Cerebellar cortex (tissue), 1 donor: ENCODE results near the gene GRIA4.

Experiments used
- DNase-seq: peaks from one replicate; pipeline ENCODE4 v3.0.0-alpha.2; 2015; ENCODE audit warnings: low spot score

Gene GRIA4

DNA sequence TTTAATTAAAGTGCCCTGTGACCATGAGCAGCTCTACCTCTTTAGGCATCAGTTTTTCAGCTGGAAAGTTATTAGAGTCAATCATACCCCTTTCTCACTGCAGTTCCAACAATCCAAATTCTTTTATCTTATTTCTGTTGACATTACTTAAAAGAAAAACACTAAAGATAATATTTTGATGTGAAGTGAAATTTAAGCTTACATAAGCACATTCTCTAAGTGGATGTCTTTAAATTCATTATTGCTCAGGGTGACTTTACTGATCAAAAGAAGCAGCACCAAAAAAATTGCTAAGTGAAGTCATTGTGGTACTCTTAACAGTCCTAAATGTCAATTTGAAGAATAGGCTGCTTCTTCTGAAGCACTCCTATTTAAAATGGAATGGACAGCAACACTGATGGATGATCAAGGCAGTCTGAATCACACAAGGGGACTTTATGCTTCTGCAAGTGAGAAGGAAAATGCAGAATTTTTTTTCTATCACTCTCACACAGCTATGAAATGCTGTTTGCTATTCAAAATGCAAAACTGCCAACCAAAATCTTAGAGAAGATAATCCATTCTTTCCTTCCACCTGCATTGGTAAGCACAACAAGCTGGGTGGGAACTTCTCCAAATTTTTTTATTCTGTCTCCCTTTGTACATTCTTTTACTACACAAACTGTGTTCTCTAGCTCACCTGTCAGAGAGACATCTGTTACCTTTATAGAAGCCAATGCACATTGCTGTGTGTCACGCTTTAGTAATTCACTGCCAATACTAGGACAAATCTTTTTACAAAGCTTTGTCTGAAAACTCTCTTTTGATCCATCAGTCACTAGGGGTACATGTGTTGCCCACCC is 179.9 kb downstream of the GRIA4 start:
- DNase-seq: peak; percentile 89

- DNase-seq: peak; percentile 95
Measured at GRCh38 chr11:105790840-105791239, 181.0 kb downstream of the GRIA4 start.

DNA sequence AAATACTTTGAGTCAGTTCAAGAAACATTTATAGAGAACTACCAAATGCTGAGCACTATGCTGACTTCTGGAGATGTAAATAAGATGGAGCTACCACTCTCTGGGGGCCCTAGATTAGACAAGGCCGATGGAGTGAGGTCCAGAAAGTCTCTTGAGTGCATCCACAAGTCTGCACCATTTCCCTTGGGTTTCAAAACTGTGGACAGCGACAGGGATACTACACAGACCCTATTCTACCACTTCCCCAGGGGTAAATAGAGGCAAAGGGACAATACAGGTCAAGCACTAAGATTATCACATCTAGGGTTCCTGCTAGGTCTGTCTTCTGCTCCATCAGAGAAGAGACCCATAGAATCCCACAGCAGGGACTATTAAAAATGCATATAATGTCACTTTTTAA is 183.2 kb downstream of the GRIA4 start:
- no peak for DNase-seq

DNA sequence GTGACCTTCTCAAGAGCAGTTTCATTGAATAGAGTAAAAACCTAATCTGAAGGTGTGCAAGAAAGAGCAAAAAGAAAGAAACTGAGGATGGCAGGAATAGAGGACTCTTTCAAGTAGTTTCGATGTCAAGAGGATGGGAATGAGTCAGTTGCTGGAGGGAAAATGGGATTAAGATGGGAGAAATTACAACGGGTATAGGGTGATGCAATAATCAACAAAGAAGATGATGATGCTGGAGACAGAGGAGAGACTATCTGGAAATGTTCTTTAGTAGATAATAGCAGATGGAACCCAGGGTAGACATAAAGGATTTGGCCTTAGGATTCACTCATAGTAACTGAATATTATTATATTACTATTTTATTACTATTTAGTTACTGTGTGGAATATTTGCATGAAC is 189.4 kb downstream of the GRIA4 start:
- no peak for DNase-seq

DNA sequence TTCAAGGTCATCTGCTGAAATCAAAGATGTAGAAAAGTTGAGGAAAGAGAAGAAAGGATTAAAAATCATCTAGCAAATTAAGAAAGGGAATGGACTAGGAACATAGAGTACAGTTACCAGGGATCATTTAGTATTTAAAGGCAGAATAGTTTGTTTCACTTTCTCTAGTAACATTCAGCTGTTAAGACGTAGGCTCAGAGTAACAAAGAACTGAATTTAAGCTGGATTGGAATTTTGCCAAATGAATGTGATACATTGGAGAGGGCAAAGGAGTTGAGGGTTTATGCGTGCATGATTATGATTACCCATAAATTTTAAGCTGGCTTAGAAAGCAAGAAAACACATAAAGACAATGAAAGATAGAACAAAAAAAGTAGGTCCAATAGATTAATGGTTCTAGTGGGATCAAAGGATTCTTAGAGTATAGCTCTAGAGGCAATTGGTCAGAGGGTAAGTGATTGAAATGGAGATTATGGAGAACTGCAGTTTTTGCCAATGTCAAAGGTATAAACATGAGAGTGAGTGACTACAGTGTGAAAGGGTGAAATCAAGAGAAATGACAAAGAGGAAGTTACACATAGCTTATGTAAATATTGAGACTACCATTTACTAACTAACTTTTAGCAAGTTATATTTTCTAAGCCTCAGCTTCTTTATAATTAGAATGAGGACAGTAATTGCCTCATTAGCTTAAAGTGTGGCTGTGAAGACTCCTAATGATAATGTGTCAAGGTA is 190.0 kb downstream of the GRIA4 start:
- no peak for DNase-seq

GRCh38 chr11:105802390-105802789 is 192.5 kb downstream of the GRIA4 start:
- DNase-seq: no peak

- DNase-seq: no peak
Measured at GRCh38 chr11:105811242-105811641, 201.4 kb downstream of the GRIA4 start.

DNA sequence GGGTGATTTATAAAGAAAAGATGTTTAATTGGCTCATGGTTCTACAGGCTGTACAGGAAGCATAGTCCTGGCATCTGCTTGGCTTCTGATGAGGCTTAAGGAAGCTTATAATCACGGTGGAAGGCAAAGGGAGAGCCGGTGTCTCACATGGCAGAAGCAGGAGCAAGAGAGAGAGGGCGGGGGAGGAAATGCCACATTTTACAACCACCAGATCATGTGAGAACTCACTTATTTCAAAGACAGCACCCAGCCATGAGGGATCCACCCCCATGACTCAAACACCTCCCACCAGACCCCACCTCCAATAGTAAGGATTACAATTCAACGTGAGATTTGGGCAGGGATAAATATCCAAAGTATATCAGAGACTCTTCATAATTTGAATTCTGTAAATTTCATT is 211.5 kb downstream of the GRIA4 start:
- DNase-seq: no peak

DNA sequence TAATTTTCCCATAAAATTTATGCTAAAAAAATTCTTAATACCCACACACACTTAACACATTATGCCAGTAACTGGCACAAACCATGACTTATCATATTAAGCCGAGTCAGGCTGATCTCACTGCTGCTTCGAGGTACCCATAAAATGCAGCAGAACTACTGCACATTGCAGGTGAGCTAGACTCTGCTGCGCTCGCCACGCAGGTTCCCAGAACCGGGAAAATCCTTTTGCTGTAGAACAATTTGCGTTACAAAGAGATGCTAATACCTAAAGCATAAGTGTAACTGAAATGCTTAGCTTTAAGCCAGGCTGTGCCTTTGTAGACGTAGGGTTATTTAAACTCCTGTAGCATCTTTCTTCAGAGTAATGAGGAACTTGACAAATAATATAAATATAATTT is 211.9 kb downstream of the GRIA4 start:
- DNase-seq: no peak

DNA sequence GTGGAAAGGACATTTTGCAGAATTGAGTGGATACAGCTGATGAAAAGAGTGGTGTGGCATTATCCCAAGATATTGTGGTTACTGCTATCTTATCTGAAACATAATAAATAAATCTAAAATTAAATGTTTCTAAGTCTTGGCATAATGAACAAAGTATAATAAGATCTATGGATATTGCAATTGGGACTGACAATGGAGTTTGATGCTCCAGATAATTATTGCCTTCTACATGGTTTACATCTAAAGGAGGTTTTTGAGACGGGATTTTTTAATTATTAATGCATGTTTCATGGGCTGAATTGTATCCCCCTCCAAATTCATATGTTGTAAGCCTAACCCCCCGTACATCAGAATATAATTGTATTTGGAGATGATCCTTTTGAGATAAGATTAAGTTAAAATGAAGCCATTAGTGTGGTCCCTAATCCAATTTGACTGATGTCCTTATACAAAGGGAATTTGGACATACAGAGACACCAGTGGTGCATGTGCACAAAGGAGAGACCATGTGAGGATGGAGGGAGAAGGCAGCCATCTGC is 213.7 kb downstream of the GRIA4 start:
- no peak for DNase-seq

- DNase-seq: no peak
Measured at GRCh38 chr11:105824457-105825013, 214.7 kb downstream of the GRIA4 start.

GRCh38 chr11:105825141-105825540 is 215.3 kb downstream of the GRIA4 start:
- DNase-seq: no peak

GRCh38 chr11:105827906-105828305 is 218.0 kb downstream of the GRIA4 start:
- no peak for DNase-seq

DNA sequence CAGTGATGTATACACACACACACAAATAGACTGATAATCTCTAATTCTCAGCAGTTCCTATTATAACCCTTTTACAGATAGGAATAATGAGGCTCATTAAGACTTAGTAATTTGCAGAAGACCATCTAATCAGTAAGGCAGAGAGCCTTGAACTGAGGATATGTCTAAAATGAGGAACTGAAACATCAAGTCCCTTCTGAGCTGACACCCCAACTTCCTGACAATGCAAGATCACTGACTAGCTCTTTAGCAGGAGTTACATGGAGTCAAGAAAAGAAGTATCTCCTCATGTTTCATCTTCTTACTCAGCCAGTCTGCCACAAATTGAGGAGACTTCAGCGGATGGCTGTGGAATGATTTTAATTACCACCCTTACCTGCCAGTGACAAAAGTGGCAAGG is 219.2 kb downstream of the GRIA4 start:
- DNase-seq: no peak

DNA sequence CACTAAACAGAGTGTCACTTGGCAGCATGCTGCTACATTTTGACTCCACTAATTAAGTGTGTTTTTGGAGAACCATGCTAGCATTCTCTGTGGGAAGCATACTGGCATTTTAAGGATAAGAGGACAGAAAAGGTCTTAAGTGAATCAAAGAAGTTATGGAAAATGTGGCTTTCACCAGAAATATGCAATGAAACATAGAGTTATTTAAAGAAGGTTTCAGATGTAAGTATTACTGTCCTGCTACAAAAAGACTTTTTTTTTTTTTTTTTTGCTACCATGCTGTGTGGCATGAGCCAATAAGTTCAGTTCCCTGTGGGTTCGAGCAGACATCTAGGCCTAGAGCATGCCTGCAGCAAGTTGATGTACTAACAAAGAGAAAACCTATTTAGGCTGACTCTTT is 224.6 kb downstream of the GRIA4 start:
- DNase-seq: no peak

DNA sequence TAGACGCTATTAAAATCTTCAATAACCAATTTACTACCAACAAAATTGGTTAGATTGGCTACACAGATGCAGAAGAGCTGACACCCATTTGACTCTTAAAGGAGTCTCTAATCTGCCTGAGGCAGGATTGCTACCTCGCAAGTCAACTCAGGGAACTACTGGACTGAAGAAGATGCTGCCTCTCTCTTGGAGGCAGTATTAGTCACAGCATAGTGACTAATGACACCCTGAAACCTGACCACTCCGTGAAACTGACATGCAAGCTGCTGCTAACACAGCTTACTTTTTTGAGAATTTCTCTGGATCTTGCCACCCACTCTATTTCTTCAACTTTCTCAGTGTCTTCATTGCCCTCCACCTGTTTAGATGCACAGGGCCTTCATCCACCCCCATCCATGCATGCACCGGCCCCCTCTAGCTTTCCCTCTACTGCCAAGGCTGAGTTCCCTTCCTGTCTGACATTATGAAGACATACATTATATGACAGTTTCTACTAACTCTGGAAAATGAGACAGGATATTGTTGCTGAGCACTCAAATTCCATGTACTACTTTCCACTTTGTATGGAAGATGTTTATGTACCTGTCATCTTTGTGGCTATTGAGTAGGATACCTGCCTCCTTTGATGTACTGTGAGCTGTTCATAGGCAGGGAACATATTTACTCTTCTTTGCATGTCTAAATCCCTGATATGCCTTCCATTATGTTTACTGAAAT is 229.0 kb downstream of the GRIA4 start:
- no peak for DNase-seq

GRCh38 chr11:105840391-105840790 is 230.5 kb downstream of the GRIA4 start:
- no peak for DNase-seq

- DNase-seq: no peak
Measured at GRCh38 chr11:105852403-105852802, 242.5 kb downstream of the GRIA4 start.

GRCh38 chr11:105854269-105854668 is 244.4 kb downstream of the GRIA4 start:
- DNase-seq: no peak

DNA sequence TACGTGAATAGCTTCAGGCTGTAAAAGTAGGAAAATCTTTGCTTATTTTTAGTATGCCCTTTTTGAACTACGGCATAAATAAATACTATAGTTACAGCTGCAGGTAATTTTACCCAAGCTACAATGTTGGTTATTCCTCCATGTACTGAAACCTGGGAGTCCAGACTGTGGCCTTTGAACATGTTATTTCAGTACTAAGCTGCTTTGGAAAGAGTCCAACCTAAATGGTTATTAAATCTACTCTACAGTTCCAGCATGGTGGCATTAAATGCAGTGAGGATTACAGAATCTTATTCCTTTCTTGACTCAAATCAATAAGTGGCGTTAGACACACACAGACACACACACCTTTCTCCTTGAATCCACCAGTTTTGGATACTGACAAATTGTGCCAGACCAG is 247.1 kb downstream of the GRIA4 start:
- peak; percentile 62 for DNase-seq

DNA sequence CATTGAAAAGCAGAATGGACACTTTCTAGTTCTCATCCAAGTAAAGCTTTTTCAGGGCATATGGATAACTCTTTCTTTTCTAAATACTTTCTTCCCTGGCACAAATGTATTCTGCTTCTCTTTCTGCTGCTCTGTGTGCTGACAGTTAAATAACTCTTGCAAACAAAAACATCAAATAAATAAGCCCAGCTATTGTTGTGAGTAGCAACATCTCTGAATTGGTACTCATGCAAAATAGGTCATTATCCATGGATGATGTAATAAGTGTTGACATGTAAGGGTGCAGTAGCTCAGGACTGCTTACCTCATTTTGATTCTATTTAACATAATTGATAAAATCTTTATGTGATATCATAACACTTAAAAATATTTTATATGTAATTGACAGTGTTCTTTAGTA is 247.9 kb downstream of the GRIA4 start:
- no peak for DNase-seq

- no peak for DNase-seq
Measured at GRCh38 chr11:105858841-105859240, 249.0 kb downstream of the GRIA4 start.
